ENCODE results near the gene MACO1. TPM values are rescaled to one million over a fixed set of nuclear protein-coding genes. Genes with fewer than 3 reads are reported as not detected.
"Not testable (repeated sequence)": the region's sequence is repeated elsewhere in the genome, so short reads cannot be mapped to it uniquely, and the experiment has no call there.

Gene MACO1
- polyA plus RNA-seq (ENCODE audit: insufficient read length in 10 of 10), result 10 to 100 TPM; 15.3 to 21.2 (median 18.5) TPM
- long read RNA-seq, donor 1, partial matches to known transcripts, result 0 of 2 reads
- long read RNA-seq, donor 1, other reads (novel, unspliced or antisense), result 0 of 2 reads
- long read RNA-seq, donor 2, partial matches to known transcripts, result 0 of 1 reads
- long read RNA-seq, donor 2, other reads (novel, unspliced or antisense), result 0 of 1 reads
- long read RNA-seq, donor 3, result 0 reads
- long read RNA-seq, donor 4, partial matches to known transcripts, result 6 of 7 reads
- long read RNA-seq, donor 4, other reads (novel, unspliced or antisense), result 0 of 7 reads
- long read RNA-seq, donor 5, result 0 reads
- long read RNA-seq, donor 6, partial matches to known transcripts, result 5 of 7 reads
- long read RNA-seq, donor 6, other reads (novel, unspliced or antisense), result 0 of 7 reads
- long read RNA-seq, donor 7, partial matches to known transcripts, result 0 of 1 reads
- long read RNA-seq, donor 7, other reads (novel, unspliced or antisense), result 0 of 1 reads
- long read RNA-seq, donor 8, result 0 reads
- long read RNA-seq, donor 9, result 0 reads

DNA sequence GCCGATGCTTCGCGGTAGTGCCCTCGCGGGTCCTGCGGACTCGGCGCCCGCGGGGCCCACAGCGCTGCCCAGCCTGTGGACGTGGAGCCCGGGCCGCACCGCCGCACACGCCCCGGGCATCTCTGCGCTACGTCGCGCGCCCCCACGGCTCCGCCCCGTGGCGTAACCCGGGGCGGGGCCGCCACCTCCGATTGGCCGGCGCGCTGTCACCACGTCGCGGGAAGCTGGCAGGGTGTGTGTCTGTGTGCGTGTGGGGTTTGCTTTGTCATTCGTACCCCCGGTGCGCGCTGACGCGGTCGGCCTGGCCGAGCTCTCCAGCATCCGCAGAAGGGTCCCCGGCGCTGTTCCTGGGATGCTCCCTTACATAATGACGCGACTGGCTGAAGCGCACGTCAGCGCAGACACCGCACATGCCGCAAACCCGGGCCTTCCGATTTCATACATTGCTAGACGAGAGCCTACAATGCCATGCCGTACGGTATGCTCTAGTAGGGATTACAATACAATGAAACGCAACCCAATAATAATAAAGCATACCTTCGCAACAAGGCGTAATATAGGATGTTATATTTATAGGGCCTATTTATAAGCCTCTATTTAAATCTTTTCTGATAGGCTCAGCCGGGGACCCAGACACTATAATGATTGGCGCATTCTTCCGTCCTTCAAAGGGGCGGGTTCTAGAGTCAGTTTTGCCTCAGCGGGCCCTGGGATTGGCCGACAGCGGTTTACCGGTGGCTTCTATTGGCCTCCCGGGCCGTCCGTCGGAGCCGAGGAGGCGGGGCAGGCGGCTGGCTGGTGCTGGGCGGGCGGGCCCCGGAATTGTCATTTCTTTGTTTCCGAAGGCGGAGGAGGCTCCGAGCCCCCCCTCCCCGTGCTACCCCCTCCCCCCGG is at the start of gene MACO1:
Gene MACO1, plus strand, starts transcription at position 825 of the 894 bp plus-strand sequence. CDS start 202 bp downstream, outside the sequence.
- DNase-seq, result peak; percentile 98 to 99 (median 98)

DNA sequence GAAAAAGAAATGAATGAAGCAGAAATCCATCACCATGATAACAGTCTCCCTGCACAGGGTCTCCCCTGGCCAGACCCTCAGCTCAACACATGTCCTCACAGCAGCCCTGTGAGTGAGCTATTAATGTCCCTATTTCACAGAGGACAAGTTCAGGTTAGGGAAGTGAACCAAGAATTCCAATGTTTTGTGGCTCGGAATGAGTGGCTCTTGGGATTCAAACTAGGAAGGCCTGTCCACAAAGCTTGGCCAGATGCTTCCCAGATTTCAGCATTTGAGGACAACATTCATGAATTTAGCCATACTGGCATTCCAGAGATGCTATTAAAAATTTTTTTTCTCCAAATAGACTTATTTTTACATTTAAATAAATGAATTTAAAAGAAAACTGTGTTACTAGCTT is 48.2 kb upstream of the MACO1 start:
- not testable (repeated sequence) for DNase-seq

DNA sequence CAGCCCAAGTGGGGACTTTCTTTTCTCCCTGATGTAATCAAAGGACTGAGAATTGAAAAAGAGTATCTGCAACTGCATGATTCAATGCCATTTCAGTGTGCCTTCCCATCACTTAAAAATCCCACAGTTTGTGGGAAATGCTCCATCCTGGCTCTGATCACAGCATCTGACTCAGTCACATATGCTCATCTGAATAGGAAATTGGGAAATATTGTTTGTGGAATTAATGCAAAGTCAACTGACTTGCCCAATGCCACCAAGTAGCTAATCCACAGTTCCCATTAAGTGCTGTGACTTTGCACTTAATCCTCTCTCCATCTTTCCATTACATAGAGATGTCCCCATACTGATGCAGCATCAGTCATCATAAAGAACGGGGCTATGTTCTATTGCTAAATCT is 47.6 kb upstream of the MACO1 start:
- DNase-seq, result peak in 1 of 3 donors; percentile 58

DNA sequence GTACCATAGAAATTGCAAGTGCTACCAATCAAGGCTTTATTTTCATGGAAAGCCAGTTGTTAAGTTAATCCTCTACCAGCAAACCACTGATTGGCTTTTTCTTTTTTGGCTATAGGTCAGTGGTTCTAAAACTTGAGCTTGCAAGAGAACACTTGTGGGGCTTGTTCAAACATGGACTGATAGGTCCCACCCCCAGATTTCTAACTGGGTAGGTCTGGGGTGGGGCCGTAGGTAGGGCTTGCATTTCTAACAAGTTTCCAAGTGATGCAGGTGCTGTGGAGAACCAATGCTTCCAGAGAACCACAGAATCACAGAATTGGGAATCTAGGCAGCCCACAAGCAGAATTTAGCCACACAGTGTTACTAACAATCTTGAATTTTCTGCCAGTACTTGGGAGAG is 46.8 kb upstream of the MACO1 start:
- DNase-seq, result not testable (repeated sequence)

DNA sequence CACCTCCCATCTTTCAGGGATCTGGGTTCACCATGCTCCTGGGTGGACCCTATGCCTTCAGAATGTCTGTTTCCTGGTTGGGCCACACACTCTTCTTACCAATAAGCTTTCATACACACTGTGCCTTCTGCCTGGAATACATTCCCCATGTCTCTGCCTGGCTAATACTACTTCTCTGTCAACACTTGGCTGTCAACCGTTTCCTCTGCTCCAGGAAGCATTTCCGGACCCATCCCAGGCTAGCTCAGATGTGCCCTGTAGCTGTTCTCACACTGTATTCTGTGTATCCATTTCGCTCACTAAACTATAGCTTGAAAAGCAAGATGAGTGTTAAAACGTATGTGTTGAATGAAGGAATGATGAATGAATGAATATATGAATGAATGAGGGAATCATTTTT is 43.6 kb upstream of the MACO1 start:
- not testable (repeated sequence) for DNase-seq

DNA sequence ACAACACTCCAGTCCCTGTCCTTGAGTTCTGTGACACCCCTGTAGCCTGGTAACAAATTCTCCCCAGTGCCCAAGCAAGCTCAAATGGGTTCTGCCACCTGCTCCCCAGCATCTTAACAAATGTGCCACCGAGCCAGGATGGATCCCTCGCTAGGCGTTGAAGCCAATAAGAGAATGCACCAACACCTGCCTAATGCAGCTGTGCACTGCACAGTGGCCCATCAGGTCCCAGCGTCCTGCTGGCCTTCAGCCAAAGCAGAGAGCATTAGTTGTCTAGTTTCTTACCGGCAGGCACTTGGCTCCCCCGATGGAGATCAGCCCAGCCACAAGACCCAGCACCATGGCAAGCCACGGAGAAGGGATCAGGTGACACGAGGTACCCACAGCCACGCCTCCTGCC is 42.0 kb upstream of the MACO1 start:
- not testable (repeated sequence) for DNase-seq

DNA sequence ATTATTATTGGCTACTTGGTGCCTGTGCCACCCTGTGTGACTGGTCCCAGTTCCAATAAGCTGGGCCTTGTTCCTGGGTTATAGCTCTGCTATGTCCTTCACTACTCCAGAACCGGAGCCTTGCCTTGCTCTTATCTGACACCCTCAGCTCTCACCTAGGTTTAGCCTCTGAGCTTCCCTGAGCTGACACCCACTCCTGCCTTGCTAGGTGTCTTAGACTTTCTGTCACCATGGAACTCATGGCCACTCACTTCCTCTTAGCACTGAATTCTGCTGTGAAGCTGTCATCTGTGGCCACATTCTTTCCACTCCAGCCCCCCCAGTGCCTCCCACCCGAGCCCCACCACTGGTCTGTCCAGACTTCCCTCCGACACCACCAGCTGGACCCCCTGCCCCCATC is 41.0 kb upstream of the MACO1 start:
- not testable (repeated sequence) for DNase-seq

DNA sequence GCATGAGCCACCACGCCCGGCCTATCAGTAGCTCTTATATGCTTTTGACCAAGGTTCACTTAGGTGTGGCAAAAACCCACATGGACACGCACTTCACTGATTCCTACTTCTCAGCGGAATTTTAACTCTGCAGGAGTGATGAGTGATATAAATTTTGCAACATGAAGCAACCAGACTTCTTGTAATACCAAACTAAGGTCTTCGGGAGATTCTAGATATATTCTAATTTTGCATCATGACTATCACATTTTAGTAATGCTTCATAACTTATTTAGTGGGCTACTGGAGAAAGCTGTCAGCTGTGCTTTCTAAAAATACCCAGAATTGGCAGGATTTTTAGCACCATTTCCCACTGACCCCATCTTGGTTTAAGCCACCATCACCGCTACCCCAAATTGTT is 37.9 kb upstream of the MACO1 start:
- DNase-seq, result no peak

GRCh38 chr1:25397549-25397948 is 33.1 kb upstream of the MACO1 start:
- not testable (repeated sequence) for DNase-seq

- not testable (repeated sequence) for DNase-seq
These were observed 32.6 kb upstream of the MACO1 start for GRCh38 chr1:25398079-25398478.

GRCh38 chr1:25402947-25403803 is 27.5 kb upstream of the MACO1 start:
- DNase-seq, result not testable (repeated sequence)

DNA sequence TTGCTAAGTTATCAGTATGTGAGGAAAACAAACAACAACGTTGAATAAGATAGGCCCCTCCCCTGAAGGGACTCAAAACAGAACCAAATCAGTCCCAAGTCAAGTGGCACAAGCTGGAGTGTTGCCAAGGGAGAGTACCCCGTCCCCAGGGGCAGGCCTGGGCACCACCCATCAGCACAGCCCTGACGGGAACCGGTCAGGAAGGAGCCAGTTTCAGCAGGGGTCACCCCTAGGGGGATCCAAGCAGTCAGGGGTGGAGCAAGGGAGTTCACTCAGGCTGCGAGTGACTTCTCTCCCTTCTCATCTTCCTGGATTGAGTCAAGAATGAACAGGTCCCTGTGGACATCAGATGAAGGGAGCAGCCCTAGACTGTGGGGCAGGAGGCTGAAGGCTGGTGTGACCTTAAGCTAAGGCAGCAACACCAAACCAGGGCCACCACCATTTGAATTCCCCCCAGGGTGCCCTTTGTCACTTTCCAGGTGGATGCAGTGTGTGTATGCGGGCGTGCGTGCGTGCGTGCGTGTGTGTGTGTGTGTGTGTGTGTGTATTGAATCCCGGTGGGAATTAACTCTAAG is 24.9 kb upstream of the MACO1 start:
- not testable (repeated sequence) for DNase-seq

DNA sequence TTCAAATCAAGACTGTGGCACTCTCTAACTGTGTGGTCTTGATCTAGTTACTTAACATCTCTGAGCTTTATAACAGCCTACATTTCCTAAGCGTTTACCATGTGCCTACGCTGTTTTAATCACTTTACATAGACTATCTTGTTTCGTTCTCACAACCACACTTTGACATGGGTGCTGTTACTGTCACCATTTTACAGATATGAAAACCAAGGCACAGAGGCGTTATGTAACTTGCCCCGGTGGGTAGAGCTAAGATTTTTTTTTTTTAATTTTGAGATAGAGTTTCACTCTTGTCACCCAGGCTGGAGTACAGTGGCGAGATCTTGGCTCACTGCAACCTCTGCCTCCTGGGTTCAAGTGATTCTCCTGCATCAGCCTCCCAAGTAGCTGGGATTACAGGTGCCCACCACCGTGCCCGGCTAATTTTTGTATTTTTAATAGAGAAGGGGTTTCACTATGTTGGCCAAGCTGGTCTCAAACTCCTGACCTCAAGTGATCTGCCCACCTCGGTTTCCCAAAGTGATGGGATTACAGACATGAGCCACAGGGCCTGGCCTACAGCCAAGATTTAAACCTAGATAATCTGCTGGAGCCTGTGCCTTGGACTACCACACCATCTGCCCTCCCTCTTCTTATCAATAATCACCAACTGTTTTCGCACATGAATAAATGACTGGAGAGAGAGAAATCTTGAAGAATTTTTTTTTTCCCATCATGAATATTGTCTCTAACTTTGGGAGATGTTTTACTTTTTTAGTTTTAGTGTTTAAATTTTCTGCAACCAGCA is 20.9 kb upstream of the MACO1 start:
- DNase-seq, result not testable (repeated sequence)

DNA sequence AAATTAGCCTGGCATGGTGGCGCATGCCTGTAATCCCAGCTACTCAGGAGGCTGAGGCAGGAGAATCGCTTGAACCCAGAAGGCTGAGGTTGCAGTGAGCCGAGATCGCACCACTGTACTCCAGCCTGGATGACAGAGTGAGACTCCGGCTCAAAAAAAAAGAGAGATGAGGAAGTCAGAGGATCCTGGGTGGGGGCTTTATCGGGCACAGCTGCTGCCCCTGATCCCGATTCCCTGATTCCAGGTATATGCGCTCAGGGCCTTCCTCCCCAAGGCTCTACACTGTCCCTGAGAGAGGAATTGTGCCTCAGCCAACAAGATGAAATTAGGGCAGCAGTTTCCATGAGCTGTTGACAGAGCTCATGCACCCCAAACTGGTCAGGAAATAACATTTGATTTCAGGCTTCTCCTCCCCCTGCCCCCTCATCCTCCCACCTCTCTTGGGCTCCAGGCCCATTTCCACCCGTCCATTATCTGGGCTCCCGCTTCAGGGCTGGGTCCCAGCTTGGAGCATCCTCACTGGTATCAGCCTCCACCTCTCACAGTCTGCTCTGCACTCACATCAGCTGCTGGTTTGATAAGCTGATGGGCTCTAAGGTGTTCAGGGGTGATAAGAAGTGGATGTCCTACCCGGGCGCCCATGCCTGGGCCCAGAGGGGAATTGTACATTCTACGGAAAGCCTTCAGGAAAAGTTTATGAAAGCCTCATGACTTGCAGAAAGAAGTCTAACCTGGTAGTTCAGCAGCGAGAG is 17.6 kb upstream of the MACO1 start:
- not testable (repeated sequence) for DNase-seq

DNA sequence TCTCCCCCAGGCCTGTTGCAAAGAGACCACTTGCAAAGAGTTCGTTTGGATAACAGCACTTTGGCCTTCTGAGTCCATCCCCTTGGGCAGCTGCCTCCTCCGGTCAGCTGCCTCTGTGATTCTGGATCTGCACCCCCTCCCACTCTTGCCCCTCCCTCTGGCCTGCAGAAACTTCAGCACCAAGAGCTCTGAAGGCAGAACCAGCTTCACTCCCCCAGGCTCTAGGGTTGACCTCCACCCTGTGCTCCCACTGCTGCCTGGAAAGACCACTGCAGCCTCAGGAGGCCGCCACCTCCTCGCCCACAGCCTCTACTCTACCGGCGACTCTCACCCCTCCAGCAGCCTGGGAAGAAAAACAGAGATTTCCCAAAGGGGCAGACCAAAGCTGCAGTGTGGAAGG is 16.5 kb upstream of the MACO1 start:
- DNase-seq, result not testable (repeated sequence)

GRCh38 chr1:25414578-25414977 is 16.1 kb upstream of the MACO1 start:
- DNase-seq, result not testable (repeated sequence)

DNA sequence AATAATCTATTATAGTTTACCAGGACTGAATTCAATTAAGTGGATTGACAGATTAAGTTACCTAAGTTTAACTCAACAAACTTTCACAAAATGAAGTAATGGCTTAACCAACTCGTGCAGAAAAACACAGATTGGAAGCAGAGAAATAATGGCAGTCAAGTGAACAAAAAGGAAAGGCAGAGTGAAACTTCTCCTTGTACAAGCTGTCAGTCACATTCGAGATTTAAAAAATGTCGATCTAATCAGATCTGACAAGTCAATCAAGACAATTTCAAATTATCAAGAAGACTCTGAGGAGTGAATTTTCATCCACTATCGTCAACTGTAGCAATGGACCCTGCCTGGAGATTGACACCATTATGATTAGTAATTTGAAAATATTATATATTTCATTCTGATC is 13.4 kb upstream of the MACO1 start:
- not testable (repeated sequence) for DNase-seq

- not testable (repeated sequence) for DNase-seq
These were observed 11.4 kb upstream of the MACO1 start for GRCh38 chr1:25419339-25419738.

DNA sequence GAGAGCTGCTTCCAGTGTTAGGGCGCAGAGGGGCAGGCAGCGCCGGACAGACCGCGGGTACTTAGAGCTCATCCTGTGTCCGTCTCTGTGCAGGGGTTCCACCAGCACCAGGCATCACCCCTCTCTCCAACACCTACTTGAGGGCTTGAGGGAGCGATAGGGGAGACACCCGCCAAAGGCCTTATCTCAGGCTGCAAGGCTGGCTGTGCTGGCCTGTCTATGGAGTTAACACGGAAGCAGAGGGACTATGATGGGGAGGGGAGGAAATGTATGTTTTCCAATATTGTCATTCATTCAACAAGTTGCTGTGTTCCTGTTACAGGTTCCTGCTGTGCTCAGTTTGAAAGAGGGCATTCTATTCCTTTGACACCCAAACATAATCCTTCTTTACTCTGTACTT is 10.0 kb upstream of the MACO1 start, which contains the start of gene RHCE:
Gene RHCE, minus strand, starts transcription at position 111 of the 400 bp plus-strand sequence. Its CDS starts 39 bp downstream, at position 72.
- not testable (repeated sequence) for DNase-seq

Data from muscle of back (tissue), 13 donors.